NCI-H2081 treated with DMSO at 0.1 percent for 48 hours (cell line): ENCODE measurements around the gene PTPN1.

Experiments
- DNase-seq: peaks from one replicate; lab custom pipeline; 2025; lab: John Stamatoyannopoulos, UW

PTPN1 gene

GRCh38 chr20:50513169-50514034, 3.2 kb downstream of the PTPN1 start:
- DNase-seq = no peak

- no peak for DNase-seq
Observed at GRCh38 chr20:50514035-50514337, 3.8 kb downstream of the PTPN1 start.

- no peak for DNase-seq
Observed at GRCh38 chr20:50514750-50515149, 4.6 kb downstream of the PTPN1 start.

DNA sequence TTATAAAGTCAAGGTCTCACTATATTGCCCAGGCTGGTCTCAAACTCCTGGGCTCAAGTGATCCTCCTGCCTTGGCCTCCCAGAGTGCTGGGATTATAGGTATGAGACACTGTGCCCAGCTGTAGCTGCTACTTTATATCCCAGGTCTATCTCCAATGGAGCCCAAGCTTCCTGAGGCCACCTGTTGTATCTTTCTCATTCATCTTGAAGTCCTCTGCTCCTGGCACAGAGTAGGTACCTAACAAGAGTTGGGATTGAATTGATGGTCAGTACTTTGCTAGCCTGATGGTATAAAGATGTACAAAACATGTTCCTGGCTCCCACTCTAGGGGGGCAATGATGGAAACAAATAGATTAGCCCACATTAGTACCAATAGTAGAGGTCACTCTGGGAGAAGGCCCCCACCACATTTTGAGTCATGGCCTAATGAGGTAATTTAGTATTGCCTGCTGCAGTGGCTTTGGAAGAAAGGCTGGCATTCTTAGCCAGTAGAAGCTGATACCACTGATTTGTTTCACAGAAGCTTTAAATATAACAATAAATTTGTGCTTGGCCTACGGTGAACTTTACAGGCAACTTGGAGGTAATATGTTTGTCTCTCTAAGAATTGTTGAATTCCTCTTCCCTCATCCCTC, 5.4 kb downstream of the PTPN1 start:
- no peak for DNase-seq

GRCh38 chr20:50516180-50516934, 6.2 kb downstream of the PTPN1 start:
- no peak for DNase-seq

GRCh38 chr20:50516935-50517816, 7.0 kb downstream of the PTPN1 start:
- DNase-seq = no peak

DNA sequence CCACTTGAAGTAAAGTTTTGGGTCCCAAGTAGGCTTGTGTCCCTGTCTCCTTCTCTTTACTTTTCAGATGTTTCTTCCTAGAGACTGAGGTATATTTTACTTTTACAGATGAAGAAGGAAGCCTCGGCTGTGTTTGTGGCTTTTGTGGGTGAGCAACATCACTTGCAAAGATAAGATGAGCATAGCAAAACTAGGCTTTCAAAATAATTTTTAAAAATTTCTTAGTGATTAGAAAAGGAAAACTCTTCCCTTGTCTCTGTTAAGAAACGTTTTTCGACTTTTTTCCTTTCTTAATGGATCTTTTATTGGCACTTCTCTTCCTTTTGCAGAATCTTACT, 7.6 kb downstream of the PTPN1 start:
- no peak for DNase-seq

DNA sequence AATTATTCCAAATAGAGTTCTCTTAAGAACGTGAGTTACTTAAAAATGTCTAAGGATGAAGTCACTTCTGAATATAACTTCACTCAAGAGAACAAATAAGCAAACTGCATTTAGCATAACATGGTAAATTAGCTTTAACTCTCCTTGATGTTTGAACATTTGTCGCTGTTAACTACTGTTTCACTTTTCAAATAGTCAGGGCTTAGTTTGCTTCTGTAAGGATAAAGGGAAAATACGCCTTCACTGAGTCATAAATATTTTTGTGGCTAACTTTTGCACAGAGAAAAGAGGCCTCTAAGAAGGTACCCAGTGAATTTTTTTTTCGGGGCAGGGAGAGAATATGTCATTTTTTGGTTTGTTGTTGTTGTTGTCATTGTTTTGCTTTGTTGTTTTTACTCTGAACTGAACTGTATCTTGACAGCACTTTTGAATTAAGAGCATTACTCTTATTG, 8.1 kb downstream of the PTPN1 start:
- DNase-seq = no peak

DNA sequence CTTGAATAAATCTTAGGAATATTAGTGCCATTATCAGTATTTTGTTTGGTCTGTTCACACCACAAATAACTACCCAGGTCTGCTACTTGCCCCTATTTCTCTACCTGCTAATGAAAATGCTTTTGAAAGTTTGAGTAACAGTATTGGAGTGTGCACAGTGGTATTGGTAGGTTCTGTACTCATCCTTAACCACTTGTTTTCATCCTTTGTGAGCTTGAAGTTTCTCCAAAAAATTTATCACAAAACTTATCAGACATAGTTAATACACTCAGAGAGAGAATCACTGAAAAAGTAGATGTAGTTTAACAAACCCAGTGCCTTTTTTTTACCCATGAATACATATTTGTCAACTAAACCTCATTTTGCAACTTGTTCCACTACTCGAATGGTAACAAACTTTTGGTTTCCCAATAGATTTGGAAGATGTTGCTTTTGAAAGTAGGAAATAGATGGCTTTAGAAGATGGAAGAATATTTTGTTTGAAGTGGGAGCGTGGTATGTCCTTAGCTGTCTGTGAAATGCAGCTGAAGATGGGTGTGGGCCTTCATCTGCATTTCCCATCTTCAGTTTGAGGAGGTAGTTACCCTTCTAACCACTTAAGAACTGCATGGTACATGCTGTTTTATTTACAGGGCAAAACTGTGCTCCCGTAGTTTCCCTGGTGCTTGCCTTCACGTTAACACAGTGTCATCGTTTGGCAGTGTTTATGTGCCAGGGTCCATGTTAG, 9.0 kb downstream of the PTPN1 start:
- DNase-seq = no peak

DNA sequence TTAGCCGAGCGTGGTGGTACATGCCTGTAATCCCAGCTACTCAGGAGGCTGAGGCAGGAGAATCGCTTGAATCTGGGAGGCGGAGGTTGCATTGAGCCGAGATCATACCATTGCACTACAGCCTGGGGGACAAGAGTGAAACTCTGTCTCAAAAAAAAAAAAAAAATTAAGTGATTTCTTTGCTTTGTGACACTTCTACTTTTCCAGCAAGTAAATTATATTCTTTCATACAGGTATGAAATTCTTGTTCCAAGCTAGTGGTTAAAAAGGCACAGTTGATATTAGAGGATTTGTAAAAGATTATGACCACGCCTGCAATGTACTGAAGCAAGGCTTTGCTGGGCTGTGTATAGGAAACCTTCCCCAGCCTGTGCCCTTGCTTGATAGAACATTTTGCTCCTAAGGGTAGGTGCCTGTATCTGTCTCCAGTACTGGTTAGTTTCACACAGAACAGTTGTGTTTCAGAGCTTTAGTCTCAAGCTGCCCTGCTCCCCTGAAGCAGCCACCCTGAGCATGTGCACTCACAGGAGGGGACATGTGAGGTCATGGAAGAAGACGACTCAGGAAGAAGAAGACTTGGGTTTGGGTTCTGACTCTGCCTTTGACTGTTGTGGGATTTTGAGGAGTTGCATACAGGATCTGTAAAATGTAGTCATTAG, 10.2 kb downstream of the PTPN1 start:
- DNase-seq = no peak

DNA sequence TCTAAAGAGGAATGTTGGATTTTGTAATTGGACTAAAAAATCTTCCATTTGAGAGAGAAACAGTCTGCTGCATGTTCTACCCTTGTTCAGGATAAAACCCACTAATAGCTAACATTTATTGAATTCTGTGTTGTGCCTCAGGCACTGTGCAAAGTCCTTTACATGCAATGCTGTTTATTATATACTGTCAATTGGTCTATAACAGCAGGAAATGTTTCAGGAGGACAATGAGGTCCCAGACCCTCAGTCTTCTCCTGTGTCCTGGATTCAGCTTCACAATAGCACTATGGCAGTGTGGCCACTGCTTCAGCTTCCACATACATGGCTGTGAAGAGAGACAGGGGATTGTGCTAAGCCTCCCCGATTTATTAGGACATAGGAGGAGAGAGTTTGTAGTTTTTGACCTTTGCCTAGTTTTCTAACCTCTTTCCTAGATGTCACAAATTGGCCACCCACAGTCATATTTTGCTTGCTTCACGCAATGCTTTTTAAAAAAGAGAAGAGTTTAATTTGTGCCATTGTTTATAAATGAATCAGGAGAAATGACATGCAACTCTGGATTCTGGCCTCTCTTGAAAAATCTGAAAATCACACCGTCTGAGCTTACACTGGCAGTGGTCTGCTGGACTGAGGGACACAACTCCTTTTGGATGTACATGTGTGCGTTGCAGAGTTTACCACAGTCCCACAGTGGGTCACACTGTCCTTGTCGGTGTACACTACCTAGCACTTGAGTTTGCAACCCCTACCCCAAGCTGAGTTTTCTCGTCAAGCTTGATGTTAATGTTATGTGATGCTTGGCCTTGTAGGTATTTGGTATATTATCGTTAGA, 11.3 kb downstream of the PTPN1 start:
- no peak for DNase-seq

GRCh38 chr20:50522053-50522674, 12.0 kb downstream of the PTPN1 start:
- no peak for DNase-seq

GRCh38 chr20:50523552-50524167, 13.5 kb downstream of the PTPN1 start:
- no peak for DNase-seq

- no peak for DNase-seq
Observed at GRCh38 chr20:50525681-50526080, 15.5 kb downstream of the PTPN1 start.

GRCh38 chr20:50526403-50526989, 16.3 kb downstream of the PTPN1 start:
- no peak for DNase-seq

DNA sequence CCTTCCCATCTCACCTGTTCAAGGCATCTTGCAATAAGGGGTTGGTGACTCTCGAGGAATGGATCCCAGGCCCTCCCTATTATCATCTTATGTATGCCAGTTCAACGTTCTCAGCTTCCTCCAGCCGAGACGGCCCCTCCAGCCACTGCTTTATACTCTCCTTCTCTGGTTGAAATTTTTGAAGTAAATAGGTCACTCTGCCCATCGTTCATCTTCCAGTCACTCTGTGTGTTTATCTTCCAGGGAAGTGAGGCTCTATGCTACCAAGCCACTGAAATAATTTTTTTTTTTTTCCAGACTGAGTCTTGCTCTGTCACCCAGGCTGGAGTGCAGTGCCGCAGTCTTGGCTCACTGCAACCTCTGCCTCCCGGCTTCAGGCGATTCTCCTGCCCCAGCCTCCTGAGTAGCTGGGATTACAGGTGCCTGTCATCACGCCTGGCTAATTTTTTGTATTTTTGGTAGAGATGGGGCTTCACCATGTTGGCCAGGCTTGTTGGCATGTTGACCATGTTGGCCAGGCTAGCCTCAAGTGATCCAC, 17.0 kb downstream of the PTPN1 start:
- no peak for DNase-seq

DNA sequence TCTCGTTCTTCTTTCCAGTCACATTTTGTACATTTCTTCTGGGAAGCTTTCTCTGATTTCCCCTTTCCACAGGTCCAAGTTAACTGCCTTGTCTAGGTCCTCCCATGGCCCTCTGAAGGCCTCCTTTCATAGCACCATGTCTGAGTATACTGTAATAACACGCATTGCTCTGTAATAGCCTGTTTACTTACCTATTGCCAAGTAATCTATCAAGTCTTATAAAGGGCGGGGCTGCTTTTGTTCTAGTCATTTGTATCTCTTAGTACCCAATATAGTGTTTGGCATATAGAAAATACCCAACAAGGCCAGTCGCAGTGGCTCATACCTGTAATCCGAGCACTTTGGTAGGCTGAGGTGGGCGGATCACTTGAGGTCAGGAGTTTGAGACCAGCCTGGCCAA, 17.9 kb downstream of the PTPN1 start:
- no peak for DNase-seq

- DNase-seq = no peak
Observed at GRCh38 chr20:50528804-50529351, 18.7 kb downstream of the PTPN1 start.
